Measurements from ENCODE around the gene CHFR. TPM values are rescaled to one million over a fixed set of nuclear protein-coding genes. Genes with fewer than 3 reads are reported as not detected.

The CHFR gene
- total RNA-seq, 1 donor from 2014 or later = 90.7 TPM

DNA sequence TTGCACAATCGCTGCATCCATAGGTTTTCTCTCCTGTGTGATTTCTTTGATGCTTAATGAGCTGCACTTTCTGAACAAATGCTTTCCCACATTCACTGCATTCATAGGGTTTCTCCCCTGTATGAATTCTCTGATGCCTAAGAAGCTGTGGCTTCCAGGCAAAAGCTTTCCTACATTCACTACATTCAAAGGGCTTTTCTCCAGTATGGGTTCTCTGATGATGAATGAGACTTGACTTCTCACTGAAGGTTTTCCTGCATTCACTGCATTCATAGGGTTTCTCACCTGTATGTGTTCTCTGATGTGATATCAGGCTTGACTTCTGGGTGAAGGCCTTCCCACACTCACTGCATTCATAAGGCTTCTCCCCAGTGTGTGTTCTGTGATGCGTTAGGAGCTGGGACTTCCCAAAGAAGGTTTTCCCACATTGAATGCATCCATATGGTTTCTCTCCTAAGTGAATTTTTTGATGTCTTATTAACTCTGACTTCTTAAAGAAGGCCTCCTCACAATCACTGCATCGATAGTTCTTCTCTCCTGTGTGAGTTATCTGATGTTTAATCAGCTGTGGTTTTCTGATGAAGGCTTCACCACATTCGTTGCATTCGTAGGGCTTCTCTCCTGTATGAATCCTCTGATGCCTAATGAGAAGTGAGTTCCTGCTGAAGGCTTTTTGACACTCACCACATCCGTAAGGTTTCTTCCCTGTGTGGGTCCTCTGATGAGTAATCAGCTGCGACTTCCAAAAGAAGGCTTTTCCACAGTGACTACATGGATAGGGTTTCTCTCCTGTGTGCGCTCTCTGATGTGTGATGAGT lies 38.4 kb upstream of the CHFR start:
- DNase-seq = no peak
- Mint-ChIP-seq H3K4me3 (ENCODE audit: unreplicated experiment) (no peak overlapping the region), H3K4me1 (ENCODE audit: low read depth, unreplicated experiment) (no peaks in the 10 kb centered on the region)

DNA sequence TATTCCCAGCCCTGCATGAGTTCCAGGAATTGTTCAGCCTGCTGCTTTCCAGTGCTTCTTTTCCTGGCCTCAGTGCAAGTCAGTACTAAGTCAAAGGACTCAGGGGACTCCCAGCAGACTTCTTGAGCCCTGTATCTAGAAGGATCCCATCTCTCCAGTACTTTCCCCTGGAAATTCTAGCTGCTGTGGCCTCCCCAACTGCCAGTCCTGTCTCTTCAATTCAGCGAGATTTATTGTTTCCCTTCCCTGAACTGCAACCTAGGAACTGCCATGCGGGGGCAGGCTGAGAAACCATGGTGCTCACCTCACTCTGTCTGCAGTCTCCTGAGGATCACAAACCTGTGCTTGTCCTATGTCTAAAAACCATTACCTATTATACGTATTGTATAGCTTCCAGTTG lies 37.0 kb upstream of the CHFR start:
- Mint-ChIP-seq H3K27me3 (ENCODE audit: unreplicated experiment) (peaks cover 5% of the 10 kb centered on the region), H3K9me3 (ENCODE audit: unreplicated experiment) (peaks cover 52% of the 10 kb centered on the region), H3K27ac (ENCODE audit: unreplicated experiment) (no peak overlapping the region), H3K36me3 (ENCODE audit: unreplicated experiment) (peaks cover 68% of the 10 kb centered on the region), H3K4me1 (ENCODE audit: low read depth, unreplicated experiment) (no peaks in the 10 kb centered on the region), H3K4me3 (ENCODE audit: unreplicated experiment) (no peak overlapping the region)
- DNase-seq = no peak
- TF ChIP-seq, protein P1, sequence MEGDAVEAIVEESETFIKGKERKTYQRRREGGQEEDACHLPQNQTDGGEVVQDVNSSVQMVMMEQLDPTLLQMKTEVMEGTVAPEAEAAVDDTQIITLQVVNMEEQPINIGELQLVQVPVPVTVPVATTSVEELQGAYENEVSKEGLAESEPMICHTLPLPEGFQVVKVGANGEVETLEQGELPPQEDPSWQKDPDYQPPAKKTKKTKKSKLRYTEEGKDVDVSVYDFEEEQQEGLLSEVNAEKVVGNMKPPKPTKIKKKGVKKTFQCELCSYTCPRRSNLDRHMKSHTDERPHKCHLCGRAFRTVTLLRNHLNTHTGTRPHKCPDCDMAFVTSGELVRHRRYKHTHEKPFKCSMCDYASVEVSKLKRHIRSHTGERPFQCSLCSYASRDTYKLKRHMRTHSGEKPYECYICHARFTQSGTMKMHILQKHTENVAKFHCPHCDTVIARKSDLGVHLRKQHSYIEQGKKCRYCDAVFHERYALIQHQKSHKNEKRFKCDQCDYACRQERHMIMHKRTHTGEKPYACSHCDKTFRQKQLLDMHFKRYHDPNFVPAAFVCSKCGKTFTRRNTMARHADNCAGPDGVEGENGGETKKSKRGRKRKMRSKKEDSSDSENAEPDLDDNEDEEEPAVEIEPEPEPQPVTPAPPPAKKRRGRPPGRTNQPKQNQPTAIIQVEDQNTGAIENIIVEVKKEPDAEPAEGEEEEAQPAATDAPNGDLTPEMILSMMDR (IDR thresholded peaks at IDR 0.05; ENCODE audit: partially characterized antibody, unreplicated experiment) = no peak

More for the DNA sequence above, 38.4 kb upstream of the CHFR start:
- peaks cover 8% of the 10 kb centered on the region for H3K27me3 Mint-ChIP-seq (ENCODE audit: unreplicated experiment)
- no peak overlapping the region for H3K27ac Mint-ChIP-seq (ENCODE audit: unreplicated experiment)
- TF ChIP-seq, protein P1 (IDR thresholded peaks at IDR 0.05; ENCODE audit: partially characterized antibody, unreplicated experiment) = no peak
- peaks cover 75% of the 10 kb centered on the region for H3K36me3 Mint-ChIP-seq (ENCODE audit: unreplicated experiment)
- peaks cover 57% of the 10 kb centered on the region for H3K9me3 Mint-ChIP-seq (ENCODE audit: unreplicated experiment)

DNA sequence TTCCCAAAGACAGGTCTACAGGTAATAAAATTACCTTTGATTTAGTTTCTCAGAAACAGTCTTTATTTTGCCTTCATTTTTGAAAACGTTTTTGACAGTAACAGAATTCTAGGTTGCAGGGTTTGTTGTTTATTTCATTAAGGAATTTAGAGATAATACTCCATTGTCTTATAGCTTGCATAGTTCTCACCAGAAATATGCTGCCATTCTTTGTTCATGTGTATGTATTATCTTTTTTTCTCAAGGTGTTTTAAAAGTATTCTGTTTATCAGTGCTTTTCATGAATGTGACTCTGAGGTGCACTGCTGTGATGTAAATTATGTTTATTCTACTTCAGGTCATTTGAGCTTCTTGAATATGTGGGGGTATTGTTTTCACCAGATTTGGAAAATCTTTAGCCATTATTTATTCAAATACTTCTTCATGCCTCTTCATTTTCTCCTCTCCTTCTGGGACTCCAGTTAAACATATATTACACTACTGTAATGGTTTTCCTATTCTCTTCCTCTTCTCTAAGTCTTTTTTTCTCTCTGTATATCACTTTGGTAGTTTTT lies 36.0 kb upstream of the CHFR start:
- Mint-ChIP-seq H3K9me3 (ENCODE audit: unreplicated experiment) (peaks cover 47% of the 10 kb centered on the region), H3K27me3 (ENCODE audit: unreplicated experiment) (peaks cover 5% of the 10 kb centered on the region), H3K27ac (ENCODE audit: unreplicated experiment) (no peak overlapping the region), H3K4me3 (ENCODE audit: unreplicated experiment) (no peak overlapping the region), H3K36me3 (ENCODE audit: unreplicated experiment) (peaks cover 64% of the 10 kb centered on the region), H3K4me1 (ENCODE audit: low read depth, unreplicated experiment) (no peaks in the 10 kb centered on the region)
- TF ChIP-seq, protein P1 (IDR thresholded peaks at IDR 0.05; ENCODE audit: partially characterized antibody, unreplicated experiment) = no peak
- DNase-seq = no peak

DNA sequence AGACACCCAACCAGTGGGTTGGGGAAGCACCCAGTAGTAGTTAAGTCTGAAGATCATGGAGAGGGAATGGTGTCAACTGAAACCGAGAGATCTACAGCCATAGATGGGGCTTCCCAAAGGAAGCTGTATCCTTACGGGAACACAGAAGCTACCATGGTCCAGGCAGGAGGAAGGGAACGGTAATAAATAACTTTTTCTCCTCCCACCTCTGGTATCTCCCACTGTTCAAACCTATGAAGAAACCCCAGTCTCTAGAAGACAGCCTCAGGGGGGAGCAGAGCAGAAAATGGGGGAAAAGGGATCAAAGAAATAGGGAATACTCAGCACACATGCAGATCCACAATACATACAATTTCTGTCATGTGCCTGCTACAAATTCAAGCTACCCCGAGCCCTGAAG lies 35.3 kb upstream of the CHFR start:
- Mint-ChIP-seq H3K9me3 (ENCODE audit: unreplicated experiment) (peaks cover 52% of the 10 kb centered on the region), H3K27me3 (ENCODE audit: unreplicated experiment) (peaks cover 5% of the 10 kb centered on the region)
- DNase-seq = no peak

More for the DNA sequence above, 35.3 kb upstream of the CHFR start:
- Mint-ChIP-seq H3K4me3 (ENCODE audit: unreplicated experiment) (no peak overlapping the region), H3K36me3 (ENCODE audit: unreplicated experiment) (peaks cover 71% of the 10 kb centered on the region), H3K4me1 (ENCODE audit: low read depth, unreplicated experiment) (no peaks in the 10 kb centered on the region), H3K27ac (ENCODE audit: unreplicated experiment) (no peak overlapping the region)
- TF ChIP-seq, protein P1 (IDR thresholded peaks at IDR 0.05; ENCODE audit: partially characterized antibody, unreplicated experiment) = no peak
